Measurements from ENCODE around the gene SYN1.

Gene SYN1

GRCh38 chrX:47577901-47578300, 41.8 kb downstream of the SYN1 start:
- no peaks in the 10 kb centered on the region for H3K36me3 ChIP-seq (ENCODE audit: control insufficient read depth, insufficient read depth, low read length)
- H3K27ac ChIP-seq: no peak overlapping the region

GRCh38 chrX:47577424-47577823, 42.2 kb downstream of the SYN1 start:
- no peaks in the 10 kb centered on the region for H3K4me1 ChIP-seq
- H3K9me3 ChIP-seq (ENCODE audit: control insufficient read depth, low read length): no peaks in the 10 kb centered on the region
- no peak overlapping the region for H3K27ac ChIP-seq
- H3K9ac ChIP-seq: no peak overlapping the region
- no peak overlapping the region for H3K4me2 ChIP-seq (ENCODE audit: low read length)
- H3K79me2 ChIP-seq: no peaks in the 10 kb centered on the region
- TF ChIP-seq CTCF (IDR thresholded peaks at IDR 0.05): no peak
- no peak overlapping the region for H3K4me3 ChIP-seq (ENCODE audit: low read depth, low read length)
- no peaks in the 10 kb centered on the region for H3K36me3 ChIP-seq (ENCODE audit: control insufficient read depth, insufficient read depth, low read length)
- no peak overlapping the region for H2AFZ ChIP-seq
- no peaks in the 10 kb centered on the region for H3K27me3 ChIP-seq (ENCODE audit: control insufficient read depth, insufficient read depth, low read length)

More at GRCh38 chrX:47577901-47578300, 41.8 kb downstream of the SYN1 start:
- Histone ChIP-seq H3K4me2 (ENCODE audit: low read length) (no peak overlapping the region), H3K79me2 (no peaks in the 10 kb centered on the region), H2AFZ (no peak overlapping the region), H3K9me3 (ENCODE audit: control insufficient read depth, low read length) (no peaks in the 10 kb centered on the region), H3K27me3 (ENCODE audit: control insufficient read depth, insufficient read depth, low read length) (no peaks in the 10 kb centered on the region), H3K9ac (no peak overlapping the region), H3K4me3 (ENCODE audit: low read depth, low read length) (no peak overlapping the region), H3K4me1 (no peaks in the 10 kb centered on the region)
- no peak for TF ChIP-seq CTCF (IDR thresholded peaks at IDR 0.05)

- Histone ChIP-seq H3K4me3 (ENCODE audit: low read depth, low read length) (no peak overlapping the region), H3K9ac (no peak overlapping the region), H3K4me1 (no peaks in the 10 kb centered on the region), H3K9me3 (ENCODE audit: control insufficient read depth, low read length) (no peaks in the 10 kb centered on the region), H3K27me3 (ENCODE audit: control insufficient read depth, insufficient read depth, low read length) (no peaks in the 10 kb centered on the region), H3K4me2 (ENCODE audit: low read length) (no peak overlapping the region), H3K27ac (no peak overlapping the region), H3K79me2 (no peaks in the 10 kb centered on the region), H3K36me3 (ENCODE audit: control insufficient read depth, insufficient read depth, low read length) (no peaks in the 10 kb centered on the region), H2AFZ (no peak overlapping the region)
- no peak for TF ChIP-seq CTCF (IDR thresholded peaks at IDR 0.05)
These were observed 43.4 kb downstream of the SYN1 start for GRCh38 chrX:47576021-47576898.

GRCh38 chrX:47574547-47575301, 44.9 kb downstream of the SYN1 start:
- no peak overlapping the region for H2AFZ ChIP-seq
- H3K9ac ChIP-seq: no peak overlapping the region
- H3K4me2 ChIP-seq (ENCODE audit: low read length): no peak overlapping the region
- no peaks in the 10 kb centered on the region for H3K79me2 ChIP-seq
- H3K36me3 ChIP-seq (ENCODE audit: control insufficient read depth, insufficient read depth, low read length): no peaks in the 10 kb centered on the region
- no peak overlapping the region for H3K27ac ChIP-seq
- TF ChIP-seq CTCF (IDR thresholded peaks at IDR 0.05): no peak
- H3K9me3 ChIP-seq (ENCODE audit: control insufficient read depth, low read length): no peaks in the 10 kb centered on the region
- H3K4me1 ChIP-seq: no peaks in the 10 kb centered on the region
- no peaks in the 10 kb centered on the region for H3K27me3 ChIP-seq (ENCODE audit: control insufficient read depth, insufficient read depth, low read length)
- H3K4me3 ChIP-seq (ENCODE audit: low read depth, low read length): no peak overlapping the region

Measured in parathyroid adenoma (tissue), 2 donors.